GM19395 (cell line): Measurements from ENCODE around the gene PDE3A.
"Not testable (repeated sequence)": the region's sequence is repeated elsewhere in the genome, so short reads cannot be mapped to it uniquely, and the experiment has no call there.

ENCODE experiments used
- ATAC-seq: cut with Tn5 transposase; IDR thresholded peaks from one replicate; pipeline ENCODE4 v1.9.1; 2021; ENCODE audit warnings: mild to moderate bottlenecking, moderate library complexity; ENCODE audit not compliant: unreplicated experiment

PDE3A gene

GRCh38 chr12:20546267-20546666, 177.9 kb downstream of the PDE3A start:
- ATAC-seq: no peak

GRCh38 chr12:20547816-20548575, 179.7 kb downstream of the PDE3A start:
- no peak for ATAC-seq

- ATAC-seq: no peak
Measured at GRCh38 chr12:20548611-20549010, 180.3 kb downstream of the PDE3A start.

- no peak for ATAC-seq
Measured at GRCh38 chr12:20549108-20549719, 180.9 kb downstream of the PDE3A start.

GRCh38 chr12:20551742-20552442, 183.6 kb downstream of the PDE3A start:
- ATAC-seq: not testable (repeated sequence)

- ATAC-seq: not testable (repeated sequence)
Measured at GRCh38 chr12:20552586-20552985, 184.2 kb downstream of the PDE3A start.

- ATAC-seq: no peak
Measured at GRCh38 chr12:20555015-20555414, 186.7 kb downstream of the PDE3A start.

- ATAC-seq: no peak
Measured at GRCh38 chr12:20555771-20556170, 187.4 kb downstream of the PDE3A start.

- no peak for ATAC-seq
Measured at GRCh38 chr12:20557096-20557495, 188.8 kb downstream of the PDE3A start.

GRCh38 chr12:20560935-20561334, 192.6 kb downstream of the PDE3A start:
- no peak for ATAC-seq

- no peak for ATAC-seq
Measured at GRCh38 chr12:20561871-20562270, 193.5 kb downstream of the PDE3A start.

GRCh38 chr12:20567413-20567812, 199.1 kb downstream of the PDE3A start:
- ATAC-seq: no peak

GRCh38 chr12:20572451-20572850, 204.1 kb downstream of the PDE3A start:
- ATAC-seq: no peak

GRCh38 chr12:20576528-20576927, 208.2 kb downstream of the PDE3A start:
- no peak for ATAC-seq

GRCh38 chr12:20577054-20577453, 208.7 kb downstream of the PDE3A start:
- no peak for ATAC-seq

- ATAC-seq: no peak
Measured at GRCh38 chr12:20578142-20578541, 209.8 kb downstream of the PDE3A start.

GRCh38 chr12:20585055-20585625, 216.8 kb downstream of the PDE3A start:
- no peak for ATAC-seq

GRCh38 chr12:20585913-20586312, 217.6 kb downstream of the PDE3A start:
- no peak for ATAC-seq

GRCh38 chr12:20588042-20588441, 219.7 kb downstream of the PDE3A start:
- no peak for ATAC-seq

- no peak for ATAC-seq
Measured at GRCh38 chr12:20590570-20590969, 222.2 kb downstream of the PDE3A start.

- no peak for ATAC-seq
Measured at GRCh38 chr12:20592556-20592955, 224.2 kb downstream of the PDE3A start.

- ATAC-seq: no peak
Measured at GRCh38 chr12:20593611-20594010, 225.3 kb downstream of the PDE3A start.
